Measurements from ENCODE around the gene FOXP1. TPM values are rescaled to one million over a fixed set of nuclear protein-coding genes. Genes with fewer than 3 reads are reported as not detected.

Gene FOXP1
- polyA plus RNA-seq, 12 donors, result 17.7 to 192 (median 22.0) TPM

DNA sequence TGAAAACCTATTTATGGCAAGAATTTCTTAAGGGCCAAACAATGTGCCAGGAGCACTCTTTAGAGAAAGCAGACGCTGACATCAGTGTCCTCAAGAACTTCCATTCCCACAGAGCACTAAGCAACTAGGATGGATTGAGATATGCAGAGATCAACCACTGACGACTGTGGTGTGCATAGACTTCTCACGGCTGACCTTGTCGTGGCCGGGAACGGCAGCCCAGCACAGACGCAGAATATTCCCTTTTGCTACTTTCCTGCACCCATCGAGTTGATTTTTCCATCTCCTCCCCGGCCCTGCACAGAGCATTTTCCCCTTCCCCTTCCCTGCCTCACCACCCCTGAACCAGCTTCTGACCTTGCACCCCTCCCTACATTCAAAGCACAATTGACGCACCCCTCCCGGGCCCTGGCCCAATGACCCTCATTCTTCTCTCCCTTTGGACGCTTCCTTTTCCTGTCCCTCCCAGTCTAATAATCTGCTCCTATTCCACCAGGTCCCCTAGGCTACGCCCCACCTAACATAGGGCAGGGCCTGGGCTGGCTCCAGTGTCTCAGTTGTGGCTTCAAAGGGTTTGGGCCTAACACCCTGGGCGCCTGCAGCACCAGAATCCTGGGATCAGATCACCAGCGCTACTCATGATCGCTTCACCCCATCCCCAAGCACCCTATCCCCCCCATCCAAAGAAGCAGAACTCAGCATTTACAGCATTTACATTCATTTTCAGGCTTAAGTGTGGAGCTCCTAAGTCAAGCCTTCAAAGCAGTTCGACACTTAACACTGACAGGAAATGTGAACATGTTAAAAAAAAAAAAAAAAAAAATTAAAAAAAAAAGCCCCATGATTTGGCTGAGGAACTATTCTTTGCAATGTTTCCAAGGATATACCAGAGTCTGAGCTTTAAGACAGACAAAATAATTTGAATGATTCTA lies 151.2 kb downstream of the FOXP1 start:
- no peak for DNase-seq

DNA sequence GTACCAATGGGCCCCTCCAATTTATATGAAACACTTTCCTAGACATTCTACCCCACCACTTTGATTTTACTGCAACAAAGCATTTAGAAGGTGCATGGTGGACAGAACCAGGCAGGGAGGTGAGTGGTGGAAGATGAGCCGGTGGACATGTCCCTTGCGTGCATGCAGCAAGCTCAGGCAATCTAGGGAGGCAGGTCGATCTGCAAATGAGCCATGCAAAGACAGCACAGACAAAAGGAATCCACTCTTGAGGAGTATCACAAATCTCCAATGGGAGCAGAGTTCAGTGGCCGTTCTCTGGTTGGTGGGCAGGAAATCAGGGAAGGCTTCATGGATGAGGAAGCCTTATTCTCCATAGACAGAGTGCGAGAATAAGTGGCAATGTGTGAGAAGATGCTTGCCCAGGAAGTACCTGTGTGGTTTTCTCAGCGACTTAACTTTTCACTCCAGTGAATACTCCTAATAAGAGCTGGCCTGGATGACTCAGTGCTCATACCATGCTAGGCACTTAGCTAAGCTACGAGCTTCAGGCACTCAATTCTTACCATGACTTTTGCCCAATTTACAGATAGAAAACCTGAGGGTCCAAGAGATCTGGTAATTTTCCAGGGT lies 152.5 kb downstream of the FOXP1 start:
- DNase-seq, result no peak

DNA sequence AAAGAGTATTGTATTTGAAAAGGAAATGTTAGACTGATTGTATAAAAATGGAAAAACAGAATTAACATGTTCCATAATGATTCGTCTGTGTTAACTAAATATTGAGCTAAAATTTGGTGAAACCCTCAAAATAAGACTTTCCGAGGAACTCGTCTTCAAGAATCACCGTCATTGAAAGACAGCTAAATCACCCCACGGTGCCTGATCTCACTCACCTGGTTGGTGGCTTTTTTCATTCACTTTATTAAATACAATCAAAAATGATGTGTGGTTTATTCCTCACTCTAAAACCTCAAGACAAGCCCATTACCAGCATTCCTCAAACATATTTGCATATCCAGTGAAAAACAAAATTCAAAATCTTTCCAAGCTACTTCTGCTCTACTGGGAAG lies 153.9 kb downstream of the FOXP1 start:
- DNase-seq, result no peak

DNA sequence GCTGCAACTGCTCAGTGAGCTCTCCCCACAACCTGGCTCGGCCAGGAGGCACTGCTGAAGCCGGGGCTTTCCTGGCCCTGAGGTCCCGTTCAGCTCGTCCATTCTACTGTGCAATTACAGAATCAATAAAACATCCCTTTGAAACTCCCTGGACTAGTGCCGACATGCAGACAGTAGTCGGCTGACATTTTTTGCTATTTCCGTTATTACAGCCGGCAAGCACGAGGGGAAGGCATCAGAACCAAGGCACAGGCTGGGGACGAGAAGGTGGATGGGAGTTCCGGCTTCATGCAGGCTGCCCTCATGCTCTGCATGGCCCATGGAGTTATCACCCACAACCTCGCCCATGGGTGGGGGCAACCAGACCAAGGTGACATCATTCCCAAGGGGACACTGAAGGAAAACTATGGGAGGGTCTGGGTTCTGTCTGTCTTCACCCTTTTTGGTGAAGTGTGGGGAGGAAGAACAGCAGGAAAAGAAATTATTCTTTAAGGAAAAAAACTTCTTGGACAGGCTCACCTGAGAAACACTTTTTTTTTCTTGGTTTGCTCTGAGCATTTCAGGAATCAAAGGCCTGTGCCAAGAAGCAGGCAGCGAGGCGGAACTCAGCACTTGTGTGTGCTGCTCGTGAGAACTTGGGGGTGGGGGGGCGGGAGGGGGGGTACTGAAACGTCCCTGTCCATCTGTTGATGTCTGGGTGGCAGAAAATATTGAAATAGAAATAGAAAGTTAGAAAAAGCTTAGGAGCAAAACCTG lies 154.5 kb downstream of the FOXP1 start:
- DNase-seq, result peak; percentile 70

DNA sequence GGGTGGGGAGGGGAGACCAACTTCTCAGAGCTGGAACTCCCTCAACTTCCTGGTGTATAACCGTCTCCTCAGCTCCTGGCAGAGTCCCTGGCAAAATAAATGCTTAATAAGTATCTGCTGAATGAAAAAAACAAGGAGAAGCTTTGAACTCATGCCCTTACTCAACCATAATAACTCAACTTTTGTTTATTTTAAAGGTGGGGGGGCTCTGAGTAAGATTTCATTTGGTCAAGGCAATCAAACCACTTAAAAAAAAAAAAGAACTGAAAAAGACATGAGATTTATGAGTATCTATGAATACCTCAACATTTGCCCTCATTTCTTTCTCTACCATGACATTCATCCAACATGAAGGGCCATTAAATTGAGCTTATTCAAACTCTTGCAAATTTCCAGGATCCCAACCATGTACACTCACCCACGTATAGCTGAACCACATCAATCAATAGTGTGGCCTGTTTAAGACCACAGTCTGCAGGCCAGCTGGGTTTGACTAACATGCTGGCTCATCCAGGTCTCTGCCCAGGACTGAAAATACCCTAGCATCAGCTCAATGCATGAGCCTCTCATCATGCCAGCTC lies 157.9 kb downstream of the FOXP1 start:
- no peak for DNase-seq

DNA sequence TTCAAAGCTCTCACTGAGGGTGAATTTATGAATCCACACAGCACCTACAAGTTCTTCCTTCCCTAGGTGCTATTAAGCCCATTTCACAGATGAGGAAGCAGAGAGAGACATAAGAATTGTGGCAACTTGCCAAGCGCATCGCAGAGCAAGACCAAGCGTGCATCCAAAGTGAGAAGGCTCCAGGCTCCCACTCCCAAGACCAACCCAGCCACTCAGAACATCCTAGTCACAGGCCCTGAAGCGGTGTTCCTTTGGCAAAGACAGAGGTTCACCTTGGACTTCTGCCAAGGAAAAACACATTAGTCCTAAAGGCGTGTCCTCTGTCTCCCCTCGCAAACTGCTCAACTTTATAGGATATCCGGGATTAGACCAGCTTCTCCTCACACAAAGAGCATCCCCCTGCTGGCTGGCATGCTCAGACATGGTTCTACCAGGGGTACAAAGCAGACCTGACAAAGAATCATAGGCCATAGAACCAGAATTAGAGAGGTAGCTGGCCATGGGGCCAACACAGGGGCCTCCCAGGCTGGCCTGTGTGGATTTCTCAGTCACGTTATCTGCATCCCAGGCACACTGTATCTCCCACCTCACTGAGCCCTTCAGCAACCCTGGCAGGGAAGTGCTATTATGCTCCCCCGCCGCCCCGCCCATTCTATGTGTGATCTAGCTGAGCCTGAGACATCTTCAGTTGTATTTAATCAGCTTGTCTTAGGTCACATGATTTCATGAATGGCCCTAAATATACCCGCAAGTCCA lies 160.2 kb downstream of the FOXP1 start:
- no peak for DNase-seq

DNA sequence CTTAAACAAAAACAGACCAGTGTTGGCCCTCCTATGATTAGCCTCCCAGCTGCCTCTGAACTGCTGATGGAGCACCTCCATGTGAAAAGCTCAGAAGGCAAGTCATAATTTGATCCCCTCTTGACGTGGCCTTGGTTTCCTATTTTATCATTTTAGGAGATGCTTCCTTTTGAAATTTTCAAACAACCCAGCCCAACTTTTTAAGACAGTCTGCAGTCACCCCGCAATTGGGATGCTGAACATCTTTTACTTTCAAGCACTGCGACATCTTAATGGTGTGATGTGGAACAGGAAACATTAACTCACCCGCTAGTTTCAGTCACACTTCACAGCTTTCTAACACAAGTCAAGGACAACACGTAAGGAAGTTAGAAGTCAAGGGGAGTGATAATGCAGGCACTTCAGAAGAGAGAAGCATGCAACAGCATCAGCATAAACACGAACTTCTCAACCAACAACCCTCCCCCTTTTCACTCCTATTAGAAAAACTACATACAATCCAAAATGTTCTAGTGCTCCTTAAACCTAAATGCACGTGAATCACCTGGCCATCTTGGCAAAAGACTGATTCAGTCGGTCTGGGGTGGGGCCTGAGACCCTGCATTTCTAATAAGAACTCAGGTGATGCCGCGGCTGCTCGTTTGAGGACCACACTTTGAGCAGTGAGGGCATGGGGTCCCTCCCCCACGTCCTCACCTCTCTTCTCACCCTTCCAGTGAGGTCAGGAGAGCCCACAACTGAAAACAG lies 161.5 kb downstream of the FOXP1 start:
- no peak for DNase-seq

DNA sequence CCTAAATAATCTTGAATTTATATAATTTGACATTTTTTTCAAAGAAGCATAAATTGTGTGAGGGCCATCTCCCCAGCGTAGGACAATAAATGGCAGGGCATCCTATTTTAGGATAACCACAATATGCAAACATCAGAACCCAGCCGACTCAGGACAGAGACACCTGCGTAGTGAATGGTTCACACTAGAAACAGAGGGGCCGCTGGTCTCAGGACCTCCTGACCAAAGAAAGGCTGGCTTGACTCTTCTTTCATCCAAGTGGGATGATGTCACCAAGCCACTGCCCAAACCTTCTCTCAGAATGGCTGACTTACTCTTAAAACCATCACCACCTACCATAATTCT lies 162.1 kb downstream of the FOXP1 start:
- DNase-seq, result no peak

DNA sequence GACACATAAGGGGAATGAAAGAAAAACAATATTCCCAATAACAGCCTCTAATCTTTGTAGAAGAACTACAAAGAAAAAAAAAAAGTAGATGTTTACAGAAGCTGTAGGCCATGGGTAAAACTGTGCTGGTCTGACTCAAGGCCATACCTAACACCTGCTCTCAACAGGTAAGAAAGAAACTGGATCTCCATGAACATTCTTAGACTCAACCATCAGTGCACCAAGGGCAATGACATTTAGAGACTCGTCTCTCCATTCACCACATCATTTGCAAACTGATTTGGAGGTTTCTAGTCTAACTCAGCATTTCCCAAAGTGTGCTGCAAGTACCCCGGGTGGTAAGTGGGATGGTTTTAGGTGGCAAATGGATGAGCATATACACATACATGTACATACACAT lies 164.2 kb downstream of the FOXP1 start:
- no peak for DNase-seq

DNA sequence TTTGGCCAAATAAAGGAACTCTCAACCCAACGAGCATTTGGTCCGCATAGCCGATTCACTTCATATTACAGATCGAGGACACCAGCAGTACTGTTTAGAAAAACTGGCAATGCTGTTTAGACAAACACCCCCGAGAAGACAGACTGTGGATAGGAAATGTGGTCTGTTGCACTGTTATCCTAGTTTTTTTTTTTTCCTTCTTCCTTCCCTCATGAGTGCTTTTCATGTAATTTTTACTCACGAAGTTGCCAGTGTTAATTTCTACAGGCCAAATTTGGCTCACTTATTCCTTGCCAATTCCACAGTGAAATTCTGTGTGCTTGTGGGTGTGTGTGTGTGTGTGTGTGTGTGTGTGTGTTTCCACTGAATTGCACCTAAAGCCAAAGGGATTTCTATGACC lies 165.7 kb downstream of the FOXP1 start:
- no peak for DNase-seq

DNA sequence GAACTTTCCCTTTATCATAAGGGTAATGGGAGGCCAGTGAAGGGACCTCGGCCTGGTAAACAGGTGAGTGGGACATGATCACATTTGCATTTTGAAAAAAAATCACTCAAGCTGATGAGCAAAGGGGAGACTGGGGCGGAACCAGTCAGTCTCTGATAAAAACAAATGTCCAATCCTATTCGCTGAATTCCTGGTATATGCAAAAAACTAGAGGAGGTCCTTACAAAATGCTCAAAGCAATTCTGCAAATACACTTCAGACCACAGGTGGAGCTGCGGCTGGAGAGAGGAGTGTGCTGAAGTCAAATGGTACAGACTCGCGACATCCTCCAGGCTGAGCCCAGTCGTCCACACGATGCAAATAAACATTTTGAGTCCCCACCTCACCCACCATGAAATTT lies 166.7 kb downstream of the FOXP1 start:
- DNase-seq, result no peak

DNA sequence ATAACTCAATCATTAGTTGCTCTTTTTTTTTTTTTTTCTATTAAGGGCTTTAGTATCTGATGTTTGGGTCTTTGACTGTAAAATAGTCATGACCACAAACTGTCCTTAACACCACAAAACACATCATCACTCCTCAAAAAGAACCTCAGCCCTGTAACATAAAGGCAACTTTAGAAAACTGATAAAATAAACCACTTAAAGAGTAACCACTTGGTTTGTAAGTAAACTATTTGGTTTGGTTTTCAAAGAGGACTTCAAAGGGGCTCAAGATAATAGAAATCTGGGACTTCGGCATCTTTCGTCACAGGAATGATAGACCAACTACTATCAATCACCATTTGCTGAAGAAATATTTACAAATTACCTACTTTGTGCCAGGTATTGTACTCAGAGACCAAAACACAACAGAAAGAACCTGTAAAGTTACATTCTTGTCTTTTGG lies 167.8 kb downstream of the FOXP1 start:
- DNase-seq, result no peak

DNA sequence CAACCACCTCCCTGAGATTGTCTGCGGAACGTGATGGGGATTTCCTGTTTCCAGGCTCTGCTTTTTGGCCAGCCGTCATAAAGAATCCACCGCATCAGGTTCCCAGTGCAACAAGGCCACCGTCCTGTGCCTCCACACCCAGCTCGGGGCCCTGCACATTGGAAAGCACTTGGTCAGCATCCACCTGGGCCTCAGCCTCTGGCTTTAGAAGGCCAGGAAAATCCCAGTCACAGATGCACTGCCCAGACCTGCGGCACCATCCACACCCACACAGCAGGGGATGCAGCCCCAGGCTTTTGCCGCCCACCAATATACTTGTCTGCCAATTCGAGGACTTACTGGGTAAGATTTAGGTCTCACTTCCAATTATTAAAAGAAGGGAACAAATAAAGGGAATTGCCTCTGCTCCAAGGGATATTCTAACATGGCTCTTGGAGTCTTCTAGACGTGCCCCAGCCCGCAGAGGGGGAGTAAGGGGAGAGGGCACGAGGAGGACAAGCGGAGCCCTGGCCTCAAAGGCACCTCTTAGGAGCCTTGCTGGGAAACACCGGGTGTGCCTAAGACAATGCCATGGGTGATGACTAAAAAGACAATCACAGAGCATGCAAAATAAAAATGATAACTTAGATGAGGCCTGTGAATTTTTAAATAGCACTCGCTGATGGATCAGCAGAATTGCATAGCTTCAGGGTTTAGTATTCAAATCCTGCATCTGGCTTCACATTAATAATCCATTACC lies 169.2 kb downstream of the FOXP1 start:
- DNase-seq, result no peak

DNA sequence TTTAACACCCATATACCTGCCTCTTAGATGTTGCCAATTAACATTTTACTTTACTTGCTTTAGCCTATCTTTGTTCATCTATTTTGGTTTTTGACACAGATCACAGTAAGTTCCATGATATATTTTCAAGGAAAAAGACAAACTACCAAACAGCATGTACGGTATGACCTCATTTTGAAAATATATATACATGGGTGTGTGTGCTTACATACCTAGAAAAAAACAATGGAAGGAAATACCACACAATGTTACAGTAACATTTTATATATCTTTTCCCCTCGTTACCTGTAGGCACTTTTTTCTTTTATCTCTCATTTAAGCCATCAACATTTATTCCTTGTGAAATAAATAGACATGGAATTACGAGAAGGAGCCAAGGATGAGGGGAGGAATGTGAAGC lies 170.0 kb downstream of the FOXP1 start:
- no peak for DNase-seq

DNA sequence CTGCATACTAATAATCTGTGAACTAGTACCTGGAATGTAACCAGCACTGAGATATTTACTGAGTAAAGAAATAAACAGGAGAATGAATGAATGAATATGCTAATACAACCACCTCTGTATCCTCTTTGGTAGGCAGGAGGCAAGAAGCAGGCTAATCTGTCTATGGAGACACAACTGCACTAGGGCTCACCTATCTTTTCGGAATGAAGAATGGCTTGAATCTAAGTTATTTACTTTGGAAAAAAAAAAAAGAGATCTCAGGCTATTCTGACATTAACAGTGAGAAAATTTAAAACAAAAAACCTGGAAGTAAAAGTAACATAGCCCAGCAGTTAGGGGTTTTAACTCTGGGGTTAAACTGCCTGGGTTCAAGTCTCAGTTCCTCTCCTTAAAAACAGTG lies 174.2 kb downstream of the FOXP1 start:
- DNase-seq, result no peak

DNA sequence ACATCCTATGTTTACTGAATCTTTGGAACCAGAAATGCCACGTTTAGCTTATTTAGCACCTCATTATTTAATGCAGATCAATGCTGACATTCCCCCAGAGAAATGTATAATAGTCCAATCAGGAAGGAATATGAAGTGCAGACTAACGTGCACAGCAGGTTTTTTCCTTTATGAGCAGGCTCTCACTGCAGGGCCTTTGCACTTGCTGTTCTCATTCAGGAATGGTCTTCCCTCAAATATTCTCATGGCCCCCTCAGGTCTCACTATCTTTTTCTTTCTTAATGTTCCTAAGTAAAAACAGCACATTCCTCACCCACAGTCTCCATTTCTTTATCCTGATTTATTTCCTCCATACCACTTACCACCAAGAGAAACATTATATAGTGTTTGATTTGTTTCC lies 174.6 kb downstream of the FOXP1 start:
- no peak for DNase-seq

DNA sequence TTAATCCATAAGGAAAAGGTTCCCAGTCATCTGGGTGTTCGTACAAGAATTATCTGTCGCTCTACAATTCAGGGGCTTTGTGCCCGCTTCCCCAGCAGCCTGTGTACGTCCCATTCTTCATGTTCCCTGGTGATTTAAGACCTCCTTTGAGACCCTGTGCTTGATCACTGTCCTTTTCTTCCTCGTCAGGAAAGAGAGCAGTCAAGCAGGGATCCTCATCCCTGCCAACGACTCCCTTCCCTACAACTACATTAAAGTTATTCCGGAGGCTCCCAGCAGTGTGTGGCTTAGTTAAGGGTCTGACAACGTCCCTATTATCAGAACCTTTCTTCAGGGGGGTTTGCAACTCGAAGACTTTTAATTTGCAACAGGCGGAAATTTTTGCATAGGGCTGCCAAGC lies 175.7 kb downstream of the FOXP1 start:
- no peak for DNase-seq

DNA sequence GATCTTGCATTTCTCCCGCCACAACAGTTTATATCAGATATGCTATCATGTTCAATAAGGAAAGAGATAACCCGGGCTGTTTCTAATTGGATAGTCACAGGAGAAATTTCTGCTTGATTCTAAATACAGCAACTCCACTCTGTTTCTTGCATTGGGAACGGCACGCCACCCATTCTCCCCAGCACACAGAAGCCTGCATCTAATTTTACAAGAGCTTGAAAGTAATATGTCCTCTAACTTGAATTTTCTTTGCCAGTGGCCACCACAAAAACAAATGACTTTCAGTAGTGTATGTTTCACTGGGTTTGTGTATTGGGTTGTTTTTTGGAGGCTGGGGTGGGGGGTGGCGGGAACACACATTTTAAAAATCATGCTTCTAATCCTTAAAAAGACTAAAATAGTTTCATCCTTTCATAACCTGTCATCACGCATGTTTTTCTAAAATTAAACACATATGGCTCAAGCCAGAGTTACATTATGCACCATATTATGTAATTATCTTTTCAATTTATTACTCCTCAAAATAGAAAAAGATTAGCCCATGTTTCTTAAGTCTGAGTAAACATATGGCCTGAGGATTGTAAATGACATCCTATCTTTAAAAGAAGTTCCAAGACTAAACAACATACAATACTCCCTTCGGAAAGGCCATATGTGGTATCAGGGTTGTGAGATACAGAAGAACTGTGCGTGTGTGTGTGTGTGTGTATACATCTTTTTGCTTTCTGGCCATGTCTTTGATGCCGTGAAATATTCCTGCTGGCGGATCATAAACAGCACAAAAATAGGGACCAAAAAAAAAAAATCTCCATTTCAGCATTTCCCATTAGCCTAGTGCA lies 176.3 kb downstream of the FOXP1 start:
- DNase-seq, result no peak

DNA sequence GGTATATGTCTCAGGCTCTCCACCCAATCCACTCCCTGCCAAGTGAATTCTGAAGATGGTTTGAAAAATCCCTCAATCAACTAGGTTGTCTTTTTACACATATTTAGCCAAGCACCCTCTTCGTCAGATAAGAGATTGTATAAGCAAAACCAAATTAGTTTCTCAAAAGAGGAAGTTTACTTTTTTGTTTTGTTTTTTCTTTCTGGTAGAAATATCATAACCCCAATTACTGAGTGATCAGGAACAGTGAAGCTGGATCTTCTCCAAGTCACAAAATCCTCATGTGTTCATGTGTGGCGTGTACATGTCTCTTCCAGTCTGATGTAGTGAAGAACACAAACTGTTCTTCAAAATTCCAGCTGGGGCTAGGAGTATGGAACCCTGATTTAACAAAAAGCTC lies 180.6 kb downstream of the FOXP1 start:
- DNase-seq, result no peak
